ENCODE results near the gene LHX4. TPM values are rescaled to one million over a fixed set of nuclear protein-coding genes. Genes with fewer than 3 reads are reported as not detected.

Gene LHX4
- total RNA-seq, 2 experiments from 2014 or later = not detected

GRCh38 chr1:180275726-180276125 lies 45.7 kb downstream of the LHX4 start:
- Mint-ChIP-seq H3K36me3 (ENCODE audit: low read depth) (peaks cover 15% of the 10 kb centered on the region), H3K27me3 (ENCODE audit: low read depth) (no peaks in the 10 kb centered on the region), H3K9me3 (ENCODE audit: insufficient read depth) (no peaks in the 10 kb centered on the region), H3K27ac (no peak overlapping the region), H3K4me3 (no peak overlapping the region), H3K4me1 (ENCODE audit: low read depth) (peaks cover 2% of the 10 kb centered on the region)
- ATAC-seq (no peak), DNase-seq (no peak)
- ChIA-PET CTCF (no interaction called here), POLR2A (no interaction called here)

GRCh38 chr1:180277476-180278193 lies 47.6 kb downstream of the LHX4 start:
- Mint-ChIP-seq H3K36me3 (ENCODE audit: low read depth) (peaks cover 15% of the 10 kb centered on the region), H3K27ac (no peak overlapping the region), H3K4me1 (ENCODE audit: low read depth) (peaks cover 2% of the 10 kb centered on the region), H3K9me3 (ENCODE audit: insufficient read depth) (no peaks in the 10 kb centered on the region), H3K4me3 (no peak overlapping the region), H3K27me3 (ENCODE audit: low read depth) (no peaks in the 10 kb centered on the region)
- no peak for ATAC-seq
- ChIA-PET POLR2A (no interaction called here), CTCF (interaction anchor here (1.2 kb wide), 1 partner anchor 13 kb away, joined by 3 read pairs; no protein-coding TSS in a partner anchor)
- DNase-seq = no peak

- no peak for DNase-seq
- no peak for ATAC-seq
- Mint-ChIP-seq H3K36me3 (ENCODE audit: low read depth) (peaks cover 15% of the 10 kb centered on the region), H3K4me1 (ENCODE audit: low read depth) (peaks cover 2% of the 10 kb centered on the region), H3K27ac (no peak overlapping the region), H3K4me3 (no peak overlapping the region), H3K27me3 (ENCODE audit: low read depth) (no peaks in the 10 kb centered on the region), H3K9me3 (ENCODE audit: insufficient read depth) (no peaks in the 10 kb centered on the region)
- CTCF ChIA-PET = no interaction called here
- POLR2A ChIA-PET = no interaction called here
These were observed 48.1 kb downstream of the LHX4 start for GRCh38 chr1:180278194-180278515.

- H3K27ac Mint-ChIP-seq = no peak overlapping the region
- POLR2A ChIA-PET = no interaction called here
These were observed 48.7 kb downstream of the LHX4 start for GRCh38 chr1:180278596-180279395.

GRCh38 chr1:180279651-180280050 lies 49.6 kb downstream of the LHX4 start:
- no peak for DNase-seq
- Mint-ChIP-seq H3K4me1 (ENCODE audit: low read depth) (peaks cover 2% of the 10 kb centered on the region), H3K9me3 (ENCODE audit: insufficient read depth) (no peaks in the 10 kb centered on the region), H3K36me3 (ENCODE audit: low read depth) (peaks cover 8% of the 10 kb centered on the region), H3K27me3 (ENCODE audit: low read depth) (no peaks in the 10 kb centered on the region), H3K4me3 (no peak overlapping the region), H3K27ac (no peak overlapping the region)
- CTCF ChIA-PET = no interaction called here
- POLR2A ChIA-PET = no interaction called here
- no peak for ATAC-seq

More at GRCh38 chr1:180278596-180279395, 48.7 kb downstream of the LHX4 start:
- Mint-ChIP-seq H3K4me1 (ENCODE audit: low read depth) (peaks cover 2% of the 10 kb centered on the region), H3K9me3 (ENCODE audit: insufficient read depth) (no peaks in the 10 kb centered on the region), H3K27me3 (ENCODE audit: low read depth) (no peaks in the 10 kb centered on the region), H3K36me3 (ENCODE audit: low read depth) (peaks cover 13% of the 10 kb centered on the region), H3K4me3 (no peak overlapping the region)
- DNase-seq (no peak), ATAC-seq (no peak)
- CTCF ChIA-PET = interaction anchor here (0.5 kb wide), 1 partner anchor 341 kb away, joined by 3 read pairs; no protein-coding TSS in a partner anchor

- Mint-ChIP-seq H3K4me1 (ENCODE audit: low read depth) (peaks cover 2% of the 10 kb centered on the region), H3K9me3 (ENCODE audit: insufficient read depth) (no peaks in the 10 kb centered on the region), H3K27me3 (ENCODE audit: low read depth) (no peaks in the 10 kb centered on the region), H3K27ac (no peak overlapping the region), H3K4me3 (no peak overlapping the region), H3K36me3 (ENCODE audit: low read depth) (peaks cover 3% of the 10 kb centered on the region)
- DNase-seq (no peak), ATAC-seq (no peak)
- ChIA-PET CTCF (no interaction called here), POLR2A (no interaction called here)
These were observed 50.6 kb downstream of the LHX4 start for GRCh38 chr1:180280617-180281016.

GRCh38 chr1:180281490-180281889 lies 51.4 kb downstream of the LHX4 start:
- Mint-ChIP-seq H3K27ac (no peak overlapping the region), H3K4me3 (no peak overlapping the region), H3K4me1 (ENCODE audit: low read depth) (peaks cover 2% of the 10 kb centered on the region), H3K27me3 (ENCODE audit: low read depth) (no peaks in the 10 kb centered on the region), H3K36me3 (ENCODE audit: low read depth) (peaks cover 3% of the 10 kb centered on the region), H3K9me3 (ENCODE audit: insufficient read depth) (no peaks in the 10 kb centered on the region)
- ChIA-PET POLR2A (no interaction called here), CTCF (interaction anchor here (1.5 kb wide), 1 partner anchor 201 kb away, joined by 4 read pairs; no protein-coding TSS in a partner anchor)
- no peak for DNase-seq
- ATAC-seq = no peak

- ChIA-PET CTCF (interaction anchor here (1.5 kb wide), 1 partner anchor 200 kb away, joined by 4 read pairs; no protein-coding TSS in a partner anchor), POLR2A (no interaction called here)
- peaks cover 2% of the 10 kb centered on the region for H3K4me1 Mint-ChIP-seq (ENCODE audit: low read depth)
- no peak overlapping the region for H3K4me3 Mint-ChIP-seq
- no peak for ATAC-seq
- no peaks in the 10 kb centered on the region for H3K9me3 Mint-ChIP-seq (ENCODE audit: insufficient read depth)
- DNase-seq = no peak
- H3K36me3 Mint-ChIP-seq (ENCODE audit: low read depth) = peaks cover 3% of the 10 kb centered on the region
- no peak overlapping the region for H3K27ac Mint-ChIP-seq
- H3K27me3 Mint-ChIP-seq (ENCODE audit: low read depth) = no peaks in the 10 kb centered on the region
These were observed 52.5 kb downstream of the LHX4 start for GRCh38 chr1:180282401-180283044.

GRCh38 chr1:180283098-180283497 lies 53.0 kb downstream of the LHX4 start:
- Mint-ChIP-seq H3K27me3 (ENCODE audit: low read depth) (no peaks in the 10 kb centered on the region), H3K36me3 (ENCODE audit: low read depth) (peaks cover 6% of the 10 kb centered on the region), H3K4me1 (ENCODE audit: low read depth) (peaks cover 2% of the 10 kb centered on the region), H3K4me3 (no peak overlapping the region), H3K27ac (no peak overlapping the region), H3K9me3 (ENCODE audit: insufficient read depth) (no peaks in the 10 kb centered on the region)
- ATAC-seq (no peak), DNase-seq (no peak)
- ChIA-PET POLR2A (no interaction called here), CTCF (no interaction called here)

- ATAC-seq (no peak), DNase-seq (no peak)
- Mint-ChIP-seq H3K9me3 (ENCODE audit: insufficient read depth) (peaks cover under 1% of the 10 kb centered on the region), H3K36me3 (ENCODE audit: low read depth) (peaks cover 6% of the 10 kb centered on the region), H3K27me3 (ENCODE audit: low read depth) (no peaks in the 10 kb centered on the region), H3K27ac (no peak overlapping the region), H3K4me3 (no peak overlapping the region), H3K4me1 (ENCODE audit: low read depth) (peaks cover 2% of the 10 kb centered on the region)
- ChIA-PET POLR2A (no interaction called here), CTCF (interaction anchor here (1.0 kb wide), 1 partner anchor 33 kb away, joined by 3 read pairs; no protein-coding TSS in a partner anchor)
These were observed 56.4 kb downstream of the LHX4 start for GRCh38 chr1:180286417-180286816.

- H3K36me3 Mint-ChIP-seq (ENCODE audit: low read depth) = peaks cover 13% of the 10 kb centered on the region
- H3K27ac Mint-ChIP-seq = no peak overlapping the region
- no peaks in the 10 kb centered on the region for H3K27me3 Mint-ChIP-seq (ENCODE audit: low read depth)
- ATAC-seq (no peak), DNase-seq (no peak)
- no peak overlapping the region for H3K4me3 Mint-ChIP-seq
- peaks cover 11% of the 10 kb centered on the region for H3K9me3 Mint-ChIP-seq (ENCODE audit: insufficient read depth)
- peaks cover 6% of the 10 kb centered on the region for H3K4me1 Mint-ChIP-seq (ENCODE audit: low read depth)
- POLR2A ChIA-PET = interaction anchor here (0.6 kb wide), 1 partner anchor 26 kb away, joined by 4 read pairs; no protein-coding TSS in a partner anchor
- CTCF ChIA-PET = no interaction called here
These were observed 58.1 kb downstream of the LHX4 start for GRCh38 chr1:180287988-180288705.
